Astrocyte of the spinal cord (primary cell): ENCODE measurements around the gene ASB1.

Source experiments
- DNase-seq: peaks from one replicate; pipeline ENCODE4 v3.0.0; 2011; ENCODE audit warnings: low read depth, low spot score
- H3K4me3 ChIP-seq: 2 replicates; pipeline ENCODE4 v1.5.1; 2011; ENCODE audit warnings: low read depth, mild to moderate bottlenecking, low read length, moderate library complexity
- CTCF ChIP-seq: IDR thresholded peaks from 2 replicates; pipeline ENCODE4 v1.5.1; 2012; ENCODE audit warnings: low read depth, mild to moderate bottlenecking, low read length, inconsistent platforms
- in situ Hi-C: cut with HindIII; loops from 2 replicates; pipeline ENCODE4 v1.10.0; 2017; ENCODE audit warnings: low sequenced_read_pairs

The ASB1 gene

GRCh38 chr2:238408615-238409340, 17.9 kb upstream of the ASB1 start:
- in situ Hi-C loops: no loop called here
- DNase-seq: no peak
- no peak overlapping the region for H3K4me3 ChIP-seq
- TF ChIP-seq CTCF: no peak

- no peak for TF ChIP-seq CTCF
- no peak for DNase-seq
- no peak overlapping the region for H3K4me3 ChIP-seq
- in situ Hi-C loops: no loop called here
Observed at GRCh38 chr2:238409341-238410199, 17.2 kb upstream of the ASB1 start.

DNA sequence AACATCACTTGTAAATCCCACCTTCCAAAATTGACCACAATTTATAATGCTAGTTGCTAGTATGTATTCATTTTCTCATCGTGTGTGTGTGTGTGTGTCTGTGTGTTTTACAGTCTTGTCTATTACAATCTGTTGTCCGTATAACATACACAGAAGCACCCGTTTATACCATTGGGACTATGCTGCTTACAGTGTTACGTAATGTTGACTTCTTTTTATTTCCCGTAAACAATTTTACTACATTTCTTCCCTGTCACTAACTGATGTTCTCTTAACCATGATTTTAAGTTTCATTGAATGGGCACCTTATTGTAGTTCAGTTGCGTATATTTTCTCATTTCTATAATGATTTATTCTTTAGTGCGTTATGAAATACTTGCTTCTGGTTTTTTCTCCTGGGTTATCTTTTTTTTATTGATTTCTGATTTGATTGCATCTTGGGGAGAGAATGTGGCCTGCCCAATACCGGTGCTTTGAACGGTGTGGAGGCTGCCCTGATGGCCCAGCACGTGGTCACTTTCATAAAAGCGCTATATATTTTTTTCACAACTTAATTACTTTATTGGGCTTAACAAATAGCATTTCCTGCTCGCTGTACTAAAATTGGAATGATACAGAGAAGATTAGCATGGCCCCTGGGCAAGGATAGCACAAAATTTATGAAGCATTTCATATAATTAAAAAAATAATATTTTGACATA, 14.5 kb upstream of the ASB1 start:
- no peak overlapping the region for H3K4me3 ChIP-seq
- no peak for TF ChIP-seq CTCF
- no peak for DNase-seq
- in situ Hi-C loops: no loop called here

DNA sequence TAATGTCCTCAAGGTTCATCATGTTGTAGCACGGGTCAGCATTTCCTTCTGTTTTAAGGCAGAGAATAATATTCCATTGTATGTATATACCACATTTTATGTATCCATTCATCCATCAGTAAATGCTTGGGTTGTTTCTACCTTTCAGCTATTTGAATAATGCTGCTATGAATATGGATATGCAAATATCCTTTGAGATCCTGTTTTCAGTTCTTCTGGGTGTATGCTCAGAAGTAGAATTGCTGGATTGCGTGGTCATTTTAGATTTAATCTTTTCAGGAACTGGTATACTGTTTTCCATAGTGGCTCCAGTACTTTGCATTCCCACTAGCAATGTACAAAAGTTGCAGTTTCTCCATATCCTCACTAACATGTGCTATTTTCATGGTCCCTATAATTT, 13.4 kb upstream of the ASB1 start:
- DNase-seq: no peak
- TF ChIP-seq CTCF: no peak
- in situ Hi-C loops: no loop called here

DNA sequence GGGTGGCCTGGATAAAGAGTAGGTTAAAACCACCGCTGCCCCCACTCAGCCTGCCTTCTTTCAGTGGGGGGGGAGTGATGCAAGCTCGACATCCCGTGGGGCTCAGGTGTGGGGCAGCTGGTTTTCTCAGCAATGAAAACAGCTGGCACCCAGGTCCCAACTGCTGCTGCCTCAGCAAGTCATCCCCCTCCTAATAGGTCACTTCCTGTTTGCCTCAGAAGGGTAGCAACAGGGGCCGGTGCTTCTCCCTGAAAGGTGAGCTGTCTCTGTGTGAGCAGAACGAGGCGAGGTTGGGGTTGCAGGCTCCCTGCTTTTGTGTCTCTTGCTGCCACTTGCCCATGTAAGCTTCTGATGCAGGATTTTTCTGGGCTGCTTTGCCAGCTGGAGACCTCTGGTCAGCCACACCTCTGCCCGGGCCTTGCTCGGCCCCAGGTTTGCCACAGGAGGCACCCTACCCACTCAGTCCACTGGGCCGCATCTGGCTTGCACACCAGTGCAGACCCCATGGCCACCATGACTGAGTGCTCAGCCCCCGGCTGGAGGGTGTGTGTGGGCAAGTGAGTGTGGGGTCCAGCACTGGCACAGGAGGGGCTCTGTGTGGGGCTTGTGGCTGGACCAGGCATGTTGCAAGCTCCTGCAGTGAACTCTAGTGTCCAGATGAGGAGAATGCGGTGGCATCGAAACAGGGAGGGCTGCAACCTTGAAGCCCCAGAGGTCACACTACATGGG, 11.5 kb upstream of the ASB1 start:
- in situ Hi-C loops: no loop called here
- no peak overlapping the region for H3K4me3 ChIP-seq
- TF ChIP-seq CTCF: no peak
- no peak for DNase-seq

More for the DNA sequence above, 13.4 kb upstream of the ASB1 start:
- no peak overlapping the region for H3K4me3 ChIP-seq

- TF ChIP-seq CTCF: no peak
- H3K4me3 ChIP-seq: no peak overlapping the region
- in situ Hi-C loops: no loop called here
- DNase-seq: no peak
Observed at GRCh38 chr2:238415893-238416292, 10.8 kb upstream of the ASB1 start.
